CD4-positive, CD25-positive, alpha-beta regulatory T cell (primary cell): ENCODE measurements around the gene SCYGR3. TPM values are rescaled to one million over a fixed set of nuclear protein-coding genes. Genes with fewer than 3 reads are reported as not detected.
"Not testable (repeated sequence)": the region's sequence is repeated elsewhere in the genome, so short reads cannot be mapped to it uniquely, and the experiment has no call there.

ENCODE experiments used
- ATAC-seq, 2 donors: fragments of 150-1000 bp; cut with Tn5 transposase; one replicate each; pipeline ENCODE4 v1.10.0; 2021; ENCODE audit warnings: low read depth in 2 of 2, moderate number of reproducible peaks in 2 of 2, moderate library complexity in 1 of 2
- DNase-seq, 3 donors: peaks; one replicate each; pipeline versions ENCODE4 v3.0.0 to v3.0.0-alpha.2; 2012 to 2022; ENCODE audit warnings: mixed read lengths in 1 of 3
- H3K27ac ChIP-seq: one replicate; pipeline ENCODE4 v1.7.0; 2013; ENCODE audit warnings: mild to moderate bottlenecking, low read length; ENCODE audit not compliant: insufficient read depth, poor library complexity, severe bottlenecking
- H3K27me3 ChIP-seq: one replicate; pipeline ENCODE4 v1.7.0; 2013; ENCODE audit warnings: low read length; ENCODE audit not compliant: control insufficient read depth, insufficient read depth
- H3K36me3 ChIP-seq: one replicate; pipeline ENCODE4 v1.7.0; 2013; ENCODE audit warnings: mild to moderate bottlenecking, low read length, moderate library complexity; ENCODE audit not compliant: control insufficient read depth, insufficient read depth
- H3K4me1 ChIP-seq: 2 replicates; pipeline ENCODE4 v1.7.0; 2013; ENCODE audit warnings: mild to moderate bottlenecking, low read length; ENCODE audit not compliant: insufficient read depth, control insufficient read depth, poor library complexity, severe bottlenecking
- H3K4me3 ChIP-seq: one replicate; pipeline ENCODE4 v1.7.0; 2013; ENCODE audit warnings: low read depth, mild to moderate bottlenecking, low read length, moderate library complexity
- H3K9me3 ChIP-seq, 2 experiments: 1 replicate in 1 of 2; 2 replicates in 1 of 2; pipeline ENCODE4 v1.7.0; 2013; ENCODE audit warnings: low read length in 2 of 2, mild to moderate bottlenecking in 1 of 2, moderate library complexity in 1 of 2; ENCODE audit not compliant: control insufficient read depth in 2 of 2
- H3K27ac Mint-ChIP-seq, 3 donors: one replicate each; pipeline ENCODE4 v1.8.0; 2020 to 2022; ENCODE audit warnings: mild to moderate bottlenecking in 3 of 3, mixed read lengths in 3 of 3, moderate library complexity in 2 of 3
- H3K27me3 Mint-ChIP-seq: one replicate; pipeline ENCODE4 v1.8.0; 2022; ENCODE audit warnings: mild to moderate bottlenecking, mixed read lengths
- H3K36me3 Mint-ChIP-seq: one replicate; pipeline ENCODE4 v1.8.0; 2020; ENCODE audit warnings: mixed read lengths
- H3K4me1 Mint-ChIP-seq, 4 donors: one replicate each; pipeline ENCODE4 v1.8.0; 2020 to 2022; ENCODE audit warnings: mixed read lengths in 4 of 4, mild to moderate bottlenecking in 1 of 4
- H3K4me3 Mint-ChIP-seq, 4 donors: one replicate each; pipeline ENCODE4 v1.8.0; 2020 to 2022; ENCODE audit warnings: mild to moderate bottlenecking in 4 of 4, mixed read lengths in 4 of 4, moderate library complexity in 3 of 4
- H3K9me3 Mint-ChIP-seq, 7 donors: one replicate each; pipeline ENCODE4 v1.8.0; 2020 to 2022; ENCODE audit warnings: mixed read lengths in 7 of 7, mild to moderate bottlenecking in 3 of 7, moderate library complexity in 2 of 7
- polyA plus RNA-seq, 4 donors: library from polyadenylated mRNA; unstranded; fragments of 300-500 nt; fragmentation: Illumina TruSeq; gene quantifications; one replicate each; pipeline ENCODE4 v1.2.3, GENCODE V29; 2021
- total RNA-seq: library from RNA; stranded (reverse); gene quantifications from one replicate; pipeline ENCODE4 v1.2.3, GENCODE V29; 2022

SCYGR3 gene
- total and polyA plus RNA-seq, 5 donors from 2014 or later: not detected

DNA sequence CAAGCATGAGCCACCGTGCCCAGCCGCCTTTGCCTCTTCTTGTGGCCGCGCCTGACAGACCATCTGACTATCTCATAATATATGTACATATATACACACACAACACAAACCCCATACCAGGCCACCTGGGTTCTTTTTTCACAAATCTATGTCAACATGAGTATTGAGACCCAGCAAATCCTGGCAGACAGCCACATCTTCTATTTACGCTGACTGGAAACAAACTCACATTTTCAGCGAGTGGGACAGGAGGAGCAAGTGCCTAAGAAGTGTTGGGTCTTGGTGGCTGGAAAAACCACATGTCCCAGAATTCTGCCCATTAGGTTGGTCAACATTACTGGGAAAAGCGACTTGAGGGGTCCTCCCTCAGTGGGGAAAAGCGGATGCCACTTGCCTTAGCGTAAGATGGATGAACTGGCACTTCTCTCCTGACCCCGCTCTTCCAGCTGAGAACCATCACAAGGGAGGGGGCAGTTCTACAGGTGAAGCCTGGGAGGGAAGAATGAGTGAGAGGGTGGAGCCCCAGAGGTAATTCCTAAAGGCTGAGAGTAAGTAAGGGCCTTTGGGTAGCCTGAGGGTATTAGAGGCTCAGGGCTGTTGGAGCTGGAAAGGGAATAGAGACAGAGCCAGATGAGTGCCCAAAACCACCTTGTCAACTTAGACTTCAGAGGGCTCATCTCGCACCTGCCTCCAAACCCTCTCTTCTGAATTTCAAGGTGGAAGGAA is 1.9 kb downstream of the SCYGR3 start:
- peaks cover 22% of the 10 kb centered on the region for H3K27me3 Mint-ChIP-seq
- Histone ChIP-seq H3K27me3 (peaks cover 9% of the 10 kb centered on the region), H3K36me3 (no peaks in the 10 kb centered on the region), H3K9me3 (no peaks in the 10 kb centered on the region), H3K4me3 (no peak overlapping the region), H3K27ac (no peak overlapping the region), H3K4me1 (no peaks in the 10 kb centered on the region)
- DNase-seq (no peak), ATAC-seq (no peak)
- H3K4me3 Mint-ChIP-seq: no peak overlapping the region
- H3K4me1 Mint-ChIP-seq: peaks cover 0 to 15% (median 1%) of the 10 kb centered on the region in 4 donors
- H3K27ac Mint-ChIP-seq: no peak overlapping the region
- H3K36me3 Mint-ChIP-seq: no peaks in the 10 kb centered on the region
- no peaks in the 10 kb centered on the region for H3K9me3 Mint-ChIP-seq

DNA sequence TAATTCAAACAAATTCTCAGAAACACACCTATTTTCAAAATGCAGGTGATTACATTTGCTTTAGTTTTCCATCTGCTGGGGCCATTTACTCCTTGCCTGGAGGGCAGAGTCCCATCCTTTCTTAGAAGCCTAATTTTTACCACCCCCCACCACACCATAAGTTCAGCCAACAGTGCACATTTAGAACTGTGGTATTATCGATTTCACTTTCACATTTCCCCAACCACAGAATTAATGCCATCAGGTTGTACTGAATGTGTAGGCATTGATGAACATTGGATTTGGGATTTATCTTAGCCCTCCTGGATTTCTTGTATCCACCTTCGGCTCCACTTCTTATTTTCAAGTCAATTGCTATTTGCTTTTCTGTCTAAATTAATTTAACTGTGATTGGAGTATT is 4.5 kb downstream of the SCYGR3 start:
- H3K9me3 Mint-ChIP-seq: no peaks in the 10 kb centered on the region
- H3K4me1 Mint-ChIP-seq: peaks cover 0 to 15% (median 1%) of the 10 kb centered on the region in 4 donors
- H3K36me3 ChIP-seq: no peaks in the 10 kb centered on the region
- H3K27me3 Mint-ChIP-seq: peaks cover 27% of the 10 kb centered on the region
- H3K4me1 ChIP-seq: no peaks in the 10 kb centered on the region
- peaks cover 9% of the 10 kb centered on the region for H3K27me3 ChIP-seq
- no peaks in the 10 kb centered on the region for H3K36me3 Mint-ChIP-seq
- H3K9me3 ChIP-seq: no peaks in the 10 kb centered on the region
- H3K4me3 ChIP-seq: no peak overlapping the region
- H3K4me3 Mint-ChIP-seq: no peak overlapping the region
- DNase-seq (no peak), ATAC-seq (no peak)
- H3K27ac ChIP-seq: no peak overlapping the region
- no peak overlapping the region for H3K27ac Mint-ChIP-seq

DNA sequence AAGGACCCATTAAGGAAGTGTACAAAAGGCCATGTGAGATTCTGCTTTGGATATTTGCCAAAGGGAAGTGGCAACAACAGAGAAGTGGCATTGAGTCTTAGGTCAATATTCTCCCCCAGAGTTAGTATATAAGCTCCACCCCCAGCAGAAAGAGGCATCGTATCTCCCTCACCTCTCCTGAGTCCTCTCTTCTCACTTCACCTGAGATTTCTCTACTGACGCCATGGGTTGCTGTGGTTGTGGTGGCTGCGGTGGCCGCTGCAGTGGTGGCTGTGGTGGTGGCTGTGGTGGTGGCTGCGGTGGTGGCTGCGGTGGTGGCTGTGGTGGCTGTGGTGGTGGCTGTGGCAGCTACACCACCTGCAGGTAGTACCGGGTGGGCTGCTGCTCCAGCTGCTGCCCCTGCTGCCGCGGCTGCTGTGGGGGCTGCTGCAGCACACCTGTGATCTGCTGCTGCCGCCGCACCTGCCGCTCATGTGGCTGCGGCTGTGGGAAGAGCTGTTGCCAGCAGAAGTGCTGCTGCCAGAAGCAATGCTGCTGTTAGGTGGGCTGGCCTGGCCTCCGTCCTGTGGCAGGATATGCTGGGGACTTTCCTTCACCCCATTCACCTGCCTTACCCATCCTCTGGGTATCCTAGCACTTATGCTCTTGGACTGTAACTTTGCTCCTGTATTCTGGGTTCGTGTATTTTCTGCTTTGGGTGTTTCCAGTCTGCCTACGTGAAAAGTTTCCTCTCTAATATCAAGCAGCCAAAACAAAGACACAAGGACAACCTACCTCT is 5.9 kb downstream of the SCYGR3 start:
- H3K27ac ChIP-seq: no peak overlapping the region
- no peak for ATAC-seq
- no peaks in the 10 kb centered on the region for H3K4me1 ChIP-seq
- H3K27me3 Mint-ChIP-seq: peaks cover 27% of the 10 kb centered on the region
- no peaks in the 10 kb centered on the region for H3K36me3 Mint-ChIP-seq
- no peaks in the 10 kb centered on the region for H3K9me3 ChIP-seq
- no peaks in the 10 kb centered on the region for H3K9me3 Mint-ChIP-seq
- H3K4me1 Mint-ChIP-seq: peaks cover 0 to 15% (median 1%) of the 10 kb centered on the region in 4 donors
- no peak overlapping the region for H3K4me3 Mint-ChIP-seq
- H3K4me3 ChIP-seq: no peak overlapping the region
- no peak overlapping the region for H3K27ac Mint-ChIP-seq
- peaks cover 11% of the 10 kb centered on the region for H3K27me3 ChIP-seq
- DNase-seq: no peak
- H3K36me3 ChIP-seq: no peaks in the 10 kb centered on the region

DNA sequence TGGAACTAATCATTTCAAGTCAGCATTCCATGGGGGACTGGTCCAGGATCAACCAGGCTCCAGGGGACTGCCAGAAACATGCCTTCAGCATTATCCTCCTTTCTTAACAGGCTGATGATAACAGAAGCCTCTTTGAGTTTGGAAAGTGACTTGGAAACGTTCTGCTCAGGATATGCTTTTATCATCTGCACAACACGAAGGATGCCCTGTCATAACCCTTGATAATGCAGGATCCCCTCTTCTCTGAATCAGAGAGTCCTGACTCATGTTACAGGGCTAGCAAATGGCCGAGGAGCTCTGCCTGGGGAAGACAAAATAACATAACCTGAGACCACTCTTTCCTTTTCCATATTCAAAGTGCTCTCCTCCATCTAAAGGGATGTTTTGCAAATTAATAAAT is 6.7 kb downstream of the SCYGR3 start:
- H3K27ac Mint-ChIP-seq: no peak overlapping the region
- no peak for DNase-seq
- Histone ChIP-seq H3K4me3 (no peak overlapping the region), H3K9me3 (no peaks in the 10 kb centered on the region), H3K4me1 (no peaks in the 10 kb centered on the region), H3K27ac (no peak overlapping the region), H3K27me3 (peaks cover 11% of the 10 kb centered on the region), H3K36me3 (no peaks in the 10 kb centered on the region)
- H3K36me3 Mint-ChIP-seq: no peaks in the 10 kb centered on the region
- H3K4me3 Mint-ChIP-seq: no peak overlapping the region
- ATAC-seq: no peak
- H3K4me1 Mint-ChIP-seq: peaks cover 0 to 15% (median 1%) of the 10 kb centered on the region in 4 donors
- H3K9me3 Mint-ChIP-seq: no peaks in the 10 kb centered on the region
- H3K27me3 Mint-ChIP-seq: peaks cover 27% of the 10 kb centered on the region

DNA sequence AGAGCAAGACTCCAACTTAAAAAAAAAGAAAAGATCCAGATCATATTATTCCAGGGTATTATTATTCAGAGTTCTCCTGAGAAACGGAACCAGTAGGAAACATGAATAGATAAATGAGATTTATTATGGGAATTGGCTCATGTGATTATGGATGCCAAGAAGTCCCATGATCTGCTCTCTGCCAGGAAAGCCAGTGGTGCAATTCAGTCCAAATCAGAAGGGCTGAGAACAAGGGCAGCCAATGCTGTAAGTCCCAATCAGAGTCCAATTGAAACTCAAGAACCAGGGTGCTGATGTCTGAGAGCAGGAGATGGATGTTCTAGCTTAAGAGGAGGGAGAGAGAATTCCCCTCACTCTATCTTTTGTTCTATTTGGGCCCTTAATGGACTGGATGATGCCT is 8.2 kb downstream of the SCYGR3 start:
- Mint-ChIP-seq H3K27me3 (peaks cover 23% of the 10 kb centered on the region), H3K4me1 (peaks cover 0 to 15% (median 1%) of the 10 kb centered on the region in 4 donors), H3K9me3 (peaks cover 0 to 1% (median 0%) of the 10 kb centered on the region in 7 donors), H3K4me3 (no peak overlapping the region), H3K36me3 (no peaks in the 10 kb centered on the region), H3K27ac (no peak overlapping the region)
- ATAC-seq (no peak), DNase-seq (no peak)
- Histone ChIP-seq H3K4me1 (no peaks in the 10 kb centered on the region), H3K4me3 (no peak overlapping the region), H3K36me3 (no peaks in the 10 kb centered on the region), H3K27ac (no peak overlapping the region), H3K9me3 (no peaks in the 10 kb centered on the region), H3K27me3 (peaks cover 11% of the 10 kb centered on the region)

DNA sequence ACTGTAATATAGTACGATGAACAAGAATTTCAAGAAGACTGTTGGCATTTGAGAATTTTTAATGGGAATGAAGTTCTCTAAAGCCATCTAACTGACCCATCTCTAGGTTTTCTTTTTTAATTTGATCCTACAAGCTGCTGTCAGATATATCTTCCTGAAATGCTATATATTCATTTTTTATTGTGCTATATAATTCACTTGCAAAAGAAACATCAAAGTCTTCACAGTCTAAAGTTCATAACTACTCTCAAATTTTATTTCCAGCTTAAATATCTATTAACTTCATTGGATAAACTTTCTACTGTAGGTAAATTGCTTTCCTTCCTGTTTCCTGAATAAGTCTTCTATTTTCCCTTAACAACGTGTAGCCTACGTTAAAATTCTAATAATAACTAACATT is 12.3 kb downstream of the SCYGR3 start:
- H3K36me3 Mint-ChIP-seq: no peaks in the 10 kb centered on the region
- ATAC-seq: no peak
- no peak overlapping the region for H3K27ac Mint-ChIP-seq
- H3K9me3 ChIP-seq: no peaks in the 10 kb centered on the region
- DNase-seq: no peak
- no peaks in the 10 kb centered on the region for H3K4me1 ChIP-seq
- no peaks in the 10 kb centered on the region for H3K4me1 Mint-ChIP-seq
- peaks cover 0 to 1% (median 0%) of the 10 kb centered on the region in 7 donors for H3K9me3 Mint-ChIP-seq
- no peak overlapping the region for H3K4me3 Mint-ChIP-seq
- peaks cover 12% of the 10 kb centered on the region for H3K27me3 Mint-ChIP-seq
- no peak overlapping the region for H3K4me3 ChIP-seq
- H3K27ac ChIP-seq: no peak overlapping the region
- H3K27me3 ChIP-seq: peaks cover 2% of the 10 kb centered on the region
- H3K36me3 ChIP-seq: no peaks in the 10 kb centered on the region

DNA sequence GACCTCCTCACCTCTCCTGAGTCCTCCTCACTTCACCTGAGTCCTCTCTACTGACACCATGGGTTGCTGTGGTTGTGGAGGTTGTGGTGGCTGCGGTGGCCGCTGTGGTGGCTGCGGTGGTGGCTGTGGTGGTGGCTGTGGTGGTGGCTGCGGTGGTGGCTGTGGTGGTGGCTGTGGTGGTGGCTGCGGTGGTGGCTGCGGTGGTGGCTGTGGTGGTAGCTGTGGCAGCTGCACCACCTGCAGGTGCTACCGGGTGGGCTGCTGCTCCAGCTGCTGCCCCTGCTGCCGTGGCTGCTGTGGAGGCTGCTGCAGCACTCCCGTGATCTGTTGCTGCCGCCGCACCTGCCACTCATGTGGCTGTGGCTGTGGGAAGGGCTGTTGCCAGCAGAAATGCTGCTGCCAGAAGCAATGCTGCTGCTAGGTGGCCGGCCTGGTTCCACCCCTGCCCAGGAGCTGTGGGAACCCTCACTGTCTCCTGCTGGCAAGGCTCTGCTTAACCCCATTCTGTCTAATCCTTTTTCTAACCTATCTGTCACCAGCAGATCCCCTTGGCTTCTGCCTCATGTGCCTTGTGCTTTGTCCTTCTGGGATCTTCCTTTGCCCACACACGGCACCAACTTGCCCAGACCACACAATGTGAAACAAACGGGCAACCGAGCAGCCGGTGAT is 15.7 kb downstream of the SCYGR3 start, which contains the start of gene SCYGR2:
SCYGR2 (plus strand) TSS at position 59 of the 669 bp plus-strand sequence; CDS start at position 59, 0 bp downstream.
- not testable (repeated sequence) for H3K27ac ChIP-seq, H3K9me3 Mint-ChIP-seq, H3K4me1 ChIP-seq, H3K4me3 Mint-ChIP-seq, DNase-seq, H3K27ac Mint-ChIP-seq, H3K4me1 Mint-ChIP-seq, H3K36me3 ChIP-seq, H3K9me3 ChIP-seq, ATAC-seq, H3K4me3 ChIP-seq, H3K27me3 ChIP-seq, H3K36me3 Mint-ChIP-seq
- H3K27me3 Mint-ChIP-seq: peaks cover 17% of the 10 kb centered on the region
